Hepatocyte (in vitro differentiated cells): ENCODE data around the gene USP22.

Source experiments
- EZH2 ChIP-seq: fragments of 200-600 bp; sonication (generic); IDR thresholded peaks from 2 replicates; pipeline ENCODE4 v1.6.1; 2016; ENCODE audit warnings: antibody characterized with exemption, mild to moderate bottlenecking, borderline replicate concordance
- EZH2phosphoT487 ChIP-seq: fragments of 200-600 bp; sonication (generic); IDR thresholded peaks from one replicate; pipeline ENCODE4 v1.6.1; 2018; ENCODE audit warnings: antibody characterized with exemption, mild to moderate bottlenecking, low read depth, moderate library complexity; ENCODE audit not compliant: unreplicated experiment, severe bottlenecking
- TF ChIP-seq, protein P1 (sequence below): fragments of 200-600 bp; sonication (generic); IDR thresholded peaks from 2 replicates; pipeline ENCODE4 v1.5.1; 2016; ENCODE audit warnings: antibody characterized with exemption, mild to moderate bottlenecking; ENCODE audit not compliant: poor library complexity

- TF ChIP-seq, protein P1, sequence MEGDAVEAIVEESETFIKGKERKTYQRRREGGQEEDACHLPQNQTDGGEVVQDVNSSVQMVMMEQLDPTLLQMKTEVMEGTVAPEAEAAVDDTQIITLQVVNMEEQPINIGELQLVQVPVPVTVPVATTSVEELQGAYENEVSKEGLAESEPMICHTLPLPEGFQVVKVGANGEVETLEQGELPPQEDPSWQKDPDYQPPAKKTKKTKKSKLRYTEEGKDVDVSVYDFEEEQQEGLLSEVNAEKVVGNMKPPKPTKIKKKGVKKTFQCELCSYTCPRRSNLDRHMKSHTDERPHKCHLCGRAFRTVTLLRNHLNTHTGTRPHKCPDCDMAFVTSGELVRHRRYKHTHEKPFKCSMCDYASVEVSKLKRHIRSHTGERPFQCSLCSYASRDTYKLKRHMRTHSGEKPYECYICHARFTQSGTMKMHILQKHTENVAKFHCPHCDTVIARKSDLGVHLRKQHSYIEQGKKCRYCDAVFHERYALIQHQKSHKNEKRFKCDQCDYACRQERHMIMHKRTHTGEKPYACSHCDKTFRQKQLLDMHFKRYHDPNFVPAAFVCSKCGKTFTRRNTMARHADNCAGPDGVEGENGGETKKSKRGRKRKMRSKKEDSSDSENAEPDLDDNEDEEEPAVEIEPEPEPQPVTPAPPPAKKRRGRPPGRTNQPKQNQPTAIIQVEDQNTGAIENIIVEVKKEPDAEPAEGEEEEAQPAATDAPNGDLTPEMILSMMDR: no peak
- TF ChIP-seq EZH2phosphoT487 (no peak), EZH2 (no peak)
Measured at GRCh38 chr17:20994779-20995149, 48.0 kb downstream of the USP22 start.
